GM23338 (cell line): ENCODE measurements around the gene IYD. TPM values are rescaled to one million over a fixed set of nuclear protein-coding genes. Genes with fewer than 3 reads are reported as not detected.

Experiments
- ATAC-seq: fragments of 200-7000 bp; cut with Tn5 transposase; 3 replicates; pipeline ENCODE4 v1.9.1; 2020
- DNase-seq: peaks from one replicate; pipeline ENCODE4 v3.0.0-alpha.2; 2015; ENCODE audit warnings: low spot score
- H2AFZ ChIP-seq: fragments of 200-600 bp; sonication (generic); 2 replicates; pipeline ENCODE4 v1.8.0; 2016; ENCODE audit warnings: antibody characterized with exemption, mild to moderate bottlenecking, moderate library complexity
- H3F3A ChIP-seq: fragments of 200-600 bp; sonication (generic); replicated peaks from 2 replicates; pipeline ENCODE4 v1.8.0; 2017; ENCODE audit warnings: antibody characterized with exemption, mixed run types, low read depth
- H3K27ac ChIP-seq: fragments of 200-600 bp; sonication (generic); 2 replicates; pipeline ENCODE4 v1.6.1; 2016; ENCODE audit warnings: low read depth
- H3K27me3 ChIP-seq: fragments of 200-600 bp; sonication (generic); 2 replicates; pipeline ENCODE4 v1.8.0; 2016; ENCODE audit warnings: mild to moderate bottlenecking, mixed run types, moderate library complexity; ENCODE audit not compliant: insufficient read depth
- H3K36me3 ChIP-seq: fragments of 200-600 bp; sonication (generic); 2 replicates; pipeline ENCODE4 v1.8.0; 2016; ENCODE audit warnings: mild to moderate bottlenecking; ENCODE audit not compliant: insufficient read depth
- H3K4me1 ChIP-seq: fragments of 200-600 bp; sonication (generic); 2 replicates; pipeline ENCODE4 v1.8.0; 2016; ENCODE audit warnings: mild to moderate bottlenecking, moderate library complexity; ENCODE audit not compliant: insufficient read depth
- H3K4me2 ChIP-seq: fragments of 200-600 bp; sonication (generic); 2 replicates; pipeline ENCODE4 v1.7.1; 2017; ENCODE audit warnings: mixed run types
- H3K4me3 ChIP-seq: fragments of 200-600 bp; sonication (generic); 2 replicates; pipeline ENCODE4 v1.6.1; 2016; ENCODE audit warnings: mixed run types
- H3K79me2 ChIP-seq: fragments of 200-600 bp; sonication (generic); replicated peaks from 2 replicates; pipeline ENCODE4 v1.8.0; 2017; ENCODE audit warnings: mild to moderate bottlenecking; ENCODE audit not compliant: insufficient read depth
- H3K9me2 ChIP-seq: fragments of 200-600 bp; sonication (generic); 2 replicates; pipeline ENCODE4 v1.8.0; 2017; ENCODE audit not compliant: insufficient read depth
- H4K20me1 ChIP-seq: fragments of 200-600 bp; sonication (generic); replicated peaks from 2 replicates; pipeline ENCODE4 v1.8.0; 2017; ENCODE audit warnings: mild to moderate bottlenecking; ENCODE audit not compliant: insufficient read depth
- H3K27ac Mint-ChIP-seq: 2 replicates; pipeline ENCODE4 v1.8.0; 2020; ENCODE audit warnings: inconsistent platforms, mild to moderate bottlenecking, moderate library complexity, mixed read lengths
- H3K27me3 Mint-ChIP-seq: 3 replicates; pipeline ENCODE4 v1.8.0; 2022; ENCODE audit warnings: low read depth, mild to moderate bottlenecking, moderate library complexity, mixed read lengths, inconsistent platforms; ENCODE audit not compliant: insufficient read depth, poor library complexity
- H3K36me3 Mint-ChIP-seq: 3 replicates; pipeline ENCODE4 v1.8.0; 2021; ENCODE audit warnings: low read depth, mild to moderate bottlenecking, inconsistent platforms, moderate library complexity, mixed read lengths
- H3K4me1 Mint-ChIP-seq: 3 replicates; pipeline ENCODE4 v1.8.0; 2020; ENCODE audit warnings: mild to moderate bottlenecking, inconsistent platforms, mixed read lengths
- H3K4me3 Mint-ChIP-seq: 3 replicates; pipeline ENCODE4 v1.8.0; 2021; ENCODE audit warnings: moderate library complexity, mild to moderate bottlenecking, inconsistent platforms, mixed read lengths
- H3K9me3 Mint-ChIP-seq: 3 replicates; pipeline ENCODE4 v1.8.0; 2020; ENCODE audit warnings: moderate library complexity, mild to moderate bottlenecking, inconsistent platforms, mixed read lengths
- EZH2phosphoT487 ChIP-seq: fragments of 200-600 bp; sonication (generic); IDR thresholded peaks from one replicate; pipeline ENCODE4 v1.8.1; 2018; ENCODE audit warnings: antibody characterized with exemption; ENCODE audit not compliant: unreplicated experiment
- NANOG ChIP-seq: IDR thresholded peaks from 2 replicates; pipeline ENCODE4 v1.6.1; 2016; ENCODE audit warnings: antibody characterized with exemption, borderline replicate concordance
- polyA plus RNA-seq: library from polyadenylated mRNA; unstranded; fragments of >200 nt; fragmentation: Nextera tagmentation; extraction: Ambion mirVana; gene quantifications from 2 replicates; pipeline ENCODE4 v1.2.1, GENCODE V29; 2016
- total RNA-seq: library from RNA; depleted of rRNA; stranded (reverse); fragments of >200 nt; shearing (Covaris generic); gene quantifications from 2 replicates; pipeline ENCODE4 v1.2.3, GENCODE V29; 2014
- TF ChIP-seq, protein P1 (sequence below): IDR thresholded peaks from 2 replicates; pipeline ENCODE4 v1.6.1; 2016; ENCODE audit warnings: antibody characterized with exemption
- TF ChIP-seq, protein P2 (sequence below): fragments of 250-450 bp; sonication (Bioruptor Pico); IDR thresholded peaks from 2 replicates; pipeline ENCODE4 v1.5.0; 2020; ENCODE audit warnings: mild to moderate bottlenecking, moderate library complexity
- TF ChIP-seq, protein P3 (sequence below), 2 experiments: fragments of 200-600 bp in 1 of 2; sonication (generic) in 1 of 2; conservative IDR thresholded peaks; 2 replicates each; pipeline versions ENCODE4 v1.5.1 to v1.6.1; 2016 to 2017; ENCODE audit warnings: antibody characterized with exemption in 2 of 2, low read depth in 2 of 2, mild to moderate bottlenecking in 2 of 2, moderate library complexity in 1 of 2

Gene IYD
- total and polyA plus RNA-seq, 2 experiments from 2014 or later = not detected

DNA sequence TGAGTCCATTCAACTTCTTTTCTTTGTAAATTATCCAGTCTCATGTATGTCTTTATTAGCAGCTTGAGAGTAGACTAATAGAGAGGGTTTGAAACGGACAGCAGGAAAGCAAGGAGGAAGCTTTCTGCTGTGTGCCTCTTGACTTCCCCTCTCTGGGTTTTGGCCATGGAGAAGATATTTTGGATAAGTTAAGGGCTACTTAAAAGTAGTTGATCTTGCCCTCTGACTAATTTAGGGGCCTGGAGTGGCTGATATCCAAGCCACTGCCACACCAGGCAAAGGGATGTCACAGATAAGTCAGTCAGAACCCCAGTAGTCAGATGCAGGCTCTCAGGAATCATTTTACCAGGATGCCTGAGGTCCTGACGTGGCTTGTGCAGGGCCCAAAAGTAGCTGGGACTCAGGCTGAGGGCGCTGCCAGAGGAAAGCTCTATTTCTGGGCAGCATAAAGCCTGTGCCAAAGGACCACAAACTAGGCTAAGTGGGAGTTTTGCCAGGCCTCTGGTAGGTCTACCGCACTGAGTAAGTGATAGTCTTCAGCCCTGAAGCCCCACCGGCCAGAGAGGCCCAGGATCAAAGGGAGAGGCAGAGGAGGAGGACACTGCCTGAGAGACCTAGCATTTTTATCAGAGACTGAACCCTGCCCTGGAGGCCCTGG is 41.6 kb upstream of the IYD start:
- Histone ChIP-seq H3F3A (no peaks in the 10 kb centered on the region), H3K36me3 (no peaks in the 10 kb centered on the region), H3K4me2 (no peak overlapping the region), H3K27me3 (no peaks in the 10 kb centered on the region), H3K4me3 (no peak overlapping the region), H3K79me2 (no peaks in the 10 kb centered on the region), H2AFZ (no peak overlapping the region), H3K9me2 (no peaks in the 10 kb centered on the region; the same call in 1 of the 2 replicates), H3K27ac (no peak overlapping the region), H3K4me1 (no peaks in the 10 kb centered on the region), H4K20me1 (no peaks in the 10 kb centered on the region; the same call in 1 of the 2 replicates)
- Mint-ChIP-seq H3K27ac (no peak overlapping the region), H3K9me3 (peaks cover 2% of the 10 kb centered on the region; the same call in 2 of the 3 replicates), H3K36me3 (no peaks in the 10 kb centered on the region; the same call in 2 of the 3 replicates), H3K4me3 (no peak overlapping the region), H3K4me1 (peaks cover 9% of the 10 kb centered on the region; the same call in 2 of the 3 replicates), H3K27me3 (peaks cover 2% of the 10 kb centered on the region)
- TF ChIP-seq EZH2phosphoT487 (no peak), NANOG (no peak)
- TF ChIP-seq, protein P1, sequence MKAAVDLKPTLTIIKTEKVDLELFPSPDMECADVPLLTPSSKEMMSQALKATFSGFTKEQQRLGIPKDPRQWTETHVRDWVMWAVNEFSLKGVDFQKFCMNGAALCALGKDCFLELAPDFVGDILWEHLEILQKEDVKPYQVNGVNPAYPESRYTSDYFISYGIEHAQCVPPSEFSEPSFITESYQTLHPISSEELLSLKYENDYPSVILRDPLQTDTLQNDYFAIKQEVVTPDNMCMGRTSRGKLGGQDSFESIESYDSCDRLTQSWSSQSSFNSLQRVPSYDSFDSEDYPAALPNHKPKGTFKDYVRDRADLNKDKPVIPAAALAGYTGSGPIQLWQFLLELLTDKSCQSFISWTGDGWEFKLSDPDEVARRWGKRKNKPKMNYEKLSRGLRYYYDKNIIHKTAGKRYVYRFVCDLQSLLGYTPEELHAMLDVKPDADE = no peak
- TF ChIP-seq, protein P2, sequence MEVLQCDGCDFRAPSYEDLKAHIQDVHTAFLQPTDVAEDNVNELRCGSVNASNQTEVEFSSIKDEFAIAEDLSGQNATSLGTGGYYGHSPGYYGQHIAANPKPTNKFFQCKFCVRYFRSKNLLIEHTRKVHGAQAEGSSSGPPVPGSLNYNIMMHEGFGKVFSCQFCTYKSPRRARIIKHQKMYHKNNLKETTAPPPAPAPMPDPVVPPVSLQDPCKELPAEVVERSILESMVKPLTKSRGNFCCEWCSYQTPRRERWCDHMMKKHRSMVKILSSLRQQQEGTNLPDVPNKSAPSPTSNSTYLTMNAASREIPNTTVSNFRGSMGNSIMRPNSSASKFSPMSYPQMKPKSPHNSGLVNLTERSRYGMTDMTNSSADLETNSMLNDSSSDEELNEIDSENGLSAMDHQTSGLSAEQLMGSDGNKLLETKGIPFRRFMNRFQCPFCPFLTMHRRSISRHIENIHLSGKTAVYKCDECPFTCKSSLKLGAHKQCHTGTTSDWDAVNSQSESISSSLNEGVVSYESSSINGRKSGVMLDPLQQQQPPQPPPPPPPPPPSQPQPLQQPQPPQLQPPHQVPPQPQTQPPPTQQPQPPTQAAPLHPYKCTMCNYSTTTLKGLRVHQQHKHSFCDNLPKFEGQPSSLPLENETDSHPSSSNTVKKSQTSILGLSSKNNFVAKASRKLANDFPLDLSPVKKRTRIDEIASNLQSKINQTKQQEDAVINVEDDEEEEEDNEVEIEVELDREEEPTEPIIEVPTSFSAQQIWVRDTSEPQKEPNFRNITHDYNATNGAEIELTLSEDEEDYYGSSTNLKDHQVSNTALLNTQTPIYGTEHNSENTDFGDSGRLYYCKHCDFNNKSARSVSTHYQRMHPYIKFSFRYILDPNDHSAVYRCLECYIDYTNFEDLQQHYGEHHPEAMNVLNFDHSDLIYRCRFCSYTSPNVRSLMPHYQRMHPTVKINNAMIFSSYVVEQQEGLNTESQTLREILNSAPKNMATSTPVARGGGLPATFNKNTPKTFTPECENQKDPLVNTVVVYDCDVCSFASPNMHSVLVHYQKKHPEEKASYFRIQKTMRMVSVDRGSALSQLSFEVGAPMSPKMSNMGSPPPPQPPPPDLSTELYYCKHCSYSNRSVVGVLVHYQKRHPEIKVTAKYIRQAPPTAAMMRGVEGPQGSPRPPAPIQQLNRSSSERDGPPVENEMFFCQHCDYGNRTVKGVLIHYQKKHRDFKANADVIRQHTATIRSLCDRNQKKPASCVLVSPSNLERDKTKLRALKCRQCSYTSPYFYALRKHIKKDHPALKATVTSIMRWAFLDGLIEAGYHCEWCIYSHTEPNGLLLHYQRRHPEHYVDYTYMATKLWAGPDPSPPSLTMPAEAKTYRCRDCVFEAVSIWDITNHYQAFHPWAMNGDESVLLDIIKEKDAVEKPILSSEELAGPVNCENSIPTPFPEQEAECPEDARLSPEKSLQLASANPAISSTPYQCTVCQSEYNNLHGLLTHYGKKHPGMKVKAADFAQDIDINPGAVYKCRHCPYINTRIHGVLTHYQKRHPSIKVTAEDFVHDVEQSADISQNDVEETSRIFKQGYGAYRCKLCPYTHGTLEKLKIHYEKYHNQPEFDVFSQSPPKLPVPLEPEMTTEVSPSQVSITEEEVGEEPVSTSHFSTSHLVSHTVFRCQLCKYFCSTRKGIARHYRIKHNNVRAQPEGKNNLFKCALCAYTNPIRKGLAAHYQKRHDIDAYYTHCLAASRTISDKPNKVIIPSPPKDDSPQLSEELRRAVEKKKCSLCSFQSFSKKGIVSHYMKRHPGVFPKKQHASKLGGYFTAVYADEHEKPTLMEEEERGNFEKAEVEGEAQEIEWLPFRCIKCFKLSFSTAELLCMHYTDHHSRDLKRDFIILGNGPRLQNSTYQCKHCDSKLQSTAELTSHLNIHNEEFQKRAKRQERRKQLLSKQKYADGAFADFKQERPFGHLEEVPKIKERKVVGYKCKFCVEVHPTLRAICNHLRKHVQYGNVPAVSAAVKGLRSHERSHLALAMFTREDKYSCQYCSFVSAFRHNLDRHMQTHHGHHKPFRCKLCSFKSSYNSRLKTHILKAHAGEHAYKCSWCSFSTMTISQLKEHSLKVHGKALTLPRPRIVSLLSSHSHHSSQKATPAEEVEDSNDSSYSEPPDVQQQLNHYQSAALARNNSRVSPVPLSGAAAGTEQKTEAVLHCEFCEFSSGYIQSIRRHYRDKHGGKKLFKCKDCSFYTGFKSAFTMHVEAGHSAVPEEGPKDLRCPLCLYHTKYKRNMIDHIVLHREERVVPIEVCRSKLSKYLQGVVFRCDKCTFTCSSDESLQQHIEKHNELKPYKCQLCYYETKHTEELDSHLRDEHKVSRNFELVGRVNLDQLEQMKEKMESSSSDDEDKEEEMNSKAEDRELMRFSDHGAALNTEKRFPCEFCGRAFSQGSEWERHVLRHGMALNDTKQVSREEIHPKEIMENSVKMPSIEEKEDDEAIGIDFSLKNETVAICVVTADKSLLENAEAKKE (CRISPR knock-in tag) = no peak
- TF ChIP-seq, protein P3, sequence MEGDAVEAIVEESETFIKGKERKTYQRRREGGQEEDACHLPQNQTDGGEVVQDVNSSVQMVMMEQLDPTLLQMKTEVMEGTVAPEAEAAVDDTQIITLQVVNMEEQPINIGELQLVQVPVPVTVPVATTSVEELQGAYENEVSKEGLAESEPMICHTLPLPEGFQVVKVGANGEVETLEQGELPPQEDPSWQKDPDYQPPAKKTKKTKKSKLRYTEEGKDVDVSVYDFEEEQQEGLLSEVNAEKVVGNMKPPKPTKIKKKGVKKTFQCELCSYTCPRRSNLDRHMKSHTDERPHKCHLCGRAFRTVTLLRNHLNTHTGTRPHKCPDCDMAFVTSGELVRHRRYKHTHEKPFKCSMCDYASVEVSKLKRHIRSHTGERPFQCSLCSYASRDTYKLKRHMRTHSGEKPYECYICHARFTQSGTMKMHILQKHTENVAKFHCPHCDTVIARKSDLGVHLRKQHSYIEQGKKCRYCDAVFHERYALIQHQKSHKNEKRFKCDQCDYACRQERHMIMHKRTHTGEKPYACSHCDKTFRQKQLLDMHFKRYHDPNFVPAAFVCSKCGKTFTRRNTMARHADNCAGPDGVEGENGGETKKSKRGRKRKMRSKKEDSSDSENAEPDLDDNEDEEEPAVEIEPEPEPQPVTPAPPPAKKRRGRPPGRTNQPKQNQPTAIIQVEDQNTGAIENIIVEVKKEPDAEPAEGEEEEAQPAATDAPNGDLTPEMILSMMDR (conservative IDR thresholded peaks at IDR 0.05; ENCODE audit: low read depth in 2 of 2) = no peak
- ATAC-seq = no peak
- DNase-seq = no peak
